GM19468 (cell line): ENCODE results near the gene PYGB.
A peak's percentile ranks its signal among the peaks of the same experiment; 100 is the strongest.
"Not testable (repeated sequence)": the region's sequence is repeated elsewhere in the genome, so short reads cannot be mapped to it uniquely, and the experiment has no call there.

Experiments
- ATAC-seq: cut with Tn5 transposase; IDR thresholded peaks from one replicate; pipeline ENCODE4 v1.9.1; 2021; ENCODE audit warnings: mild to moderate bottlenecking, moderate library complexity, moderate number of reproducible peaks; ENCODE audit not compliant: unreplicated experiment; ENCODE audit errors: extremely low read depth

PYGB gene

DNA sequence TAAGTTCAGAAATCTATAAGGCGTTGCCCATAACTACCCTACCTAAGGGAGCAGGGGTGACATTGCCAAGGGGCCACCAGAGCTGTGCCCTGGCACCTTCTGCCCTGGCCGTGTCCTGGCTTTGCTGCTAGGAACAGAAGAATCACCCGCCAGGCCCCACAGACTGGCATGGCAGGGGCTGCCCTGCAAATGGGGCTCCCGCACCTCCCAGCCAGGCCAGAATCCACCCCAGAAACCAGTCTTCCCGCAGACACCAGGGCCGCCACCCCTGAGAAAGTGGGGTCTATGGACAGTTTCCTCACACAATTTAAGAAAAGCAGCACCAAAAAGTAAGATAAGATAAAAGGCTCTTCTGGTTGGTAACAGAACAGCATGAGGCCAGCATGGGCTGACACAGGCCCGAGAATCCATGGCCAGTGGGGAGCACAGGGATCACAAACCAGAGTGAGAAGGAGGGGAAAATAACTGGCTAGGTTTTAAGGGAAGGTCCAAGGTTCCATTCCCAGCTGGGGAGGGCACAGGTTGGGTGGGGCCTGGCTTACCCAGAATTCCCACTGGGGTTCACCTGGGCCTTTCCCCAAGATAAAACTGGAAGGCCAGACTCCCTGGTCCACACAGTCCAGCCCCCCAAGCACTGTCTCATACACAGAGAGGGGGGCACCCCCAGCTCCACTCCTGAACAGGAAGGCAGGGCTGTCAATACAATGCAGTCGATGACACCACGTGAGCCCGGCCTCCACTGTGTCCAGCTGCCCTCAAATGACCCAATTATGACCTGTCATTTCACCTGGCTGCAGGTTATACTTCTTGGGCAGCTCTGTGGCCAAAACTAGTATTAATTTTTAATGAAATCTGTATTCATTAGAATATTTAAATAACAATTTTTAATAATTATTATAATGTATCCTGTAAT, 59.4 kb downstream of the PYGB start:
- no peak for ATAC-seq

DNA sequence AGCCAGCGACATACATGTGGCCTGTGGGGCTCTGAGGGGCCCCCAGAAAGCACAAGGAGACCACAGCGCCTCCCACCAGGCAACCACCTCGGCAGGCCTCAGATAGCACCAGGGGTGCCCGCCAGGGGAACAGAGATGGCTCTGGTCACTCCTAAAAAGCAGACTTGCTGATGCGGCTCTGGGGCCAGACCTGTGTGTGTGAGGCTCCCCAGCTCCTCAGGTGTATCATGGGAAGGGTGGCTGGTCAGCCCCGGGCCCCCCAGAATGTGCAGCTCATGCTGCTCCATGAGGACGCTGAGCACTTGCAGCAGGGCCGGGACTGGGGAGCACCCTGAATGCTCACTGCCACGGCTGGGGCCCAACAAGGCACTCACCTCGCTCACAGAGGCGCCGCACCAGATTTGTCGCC, 60.2 kb downstream of the PYGB start:
- no peak for ATAC-seq

GRCh38 chr20:25308671-25309394, 60.9 kb downstream of the PYGB start:
- ATAC-seq: no peak

- ATAC-seq: no peak
Observed at GRCh38 chr20:25309395-25310267, 61.7 kb downstream of the PYGB start.

- ATAC-seq: peak; percentile 55
Observed at GRCh38 chr20:25310268-25310920, 62.5 kb downstream of the PYGB start.

GRCh38 chr20:25310921-25311728, 63.2 kb downstream of the PYGB start:
- ATAC-seq: no peak

- not testable (repeated sequence) for ATAC-seq
Observed at GRCh38 chr20:25312716-25313115, 64.8 kb downstream of the PYGB start.

DNA sequence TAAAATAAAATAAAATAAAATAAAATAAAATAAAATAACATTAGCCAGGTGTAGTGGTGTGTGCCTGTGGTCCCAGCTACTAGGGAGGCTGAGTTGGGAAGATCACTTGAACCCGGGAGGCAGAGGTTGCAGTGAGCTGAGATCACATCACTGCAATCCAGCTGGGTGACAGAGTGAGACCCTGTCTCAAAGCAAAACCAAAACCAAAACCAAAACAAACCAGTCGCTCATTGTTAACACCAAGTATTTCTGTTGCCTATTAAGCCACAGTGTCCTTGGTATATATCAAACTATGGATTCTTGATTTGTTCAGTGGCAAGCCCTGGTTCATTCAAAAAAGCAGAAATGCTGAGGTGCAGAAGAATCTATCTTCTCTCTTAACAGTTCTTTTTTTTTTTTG, 65.7 kb downstream of the PYGB start:
- no peak for ATAC-seq

DNA sequence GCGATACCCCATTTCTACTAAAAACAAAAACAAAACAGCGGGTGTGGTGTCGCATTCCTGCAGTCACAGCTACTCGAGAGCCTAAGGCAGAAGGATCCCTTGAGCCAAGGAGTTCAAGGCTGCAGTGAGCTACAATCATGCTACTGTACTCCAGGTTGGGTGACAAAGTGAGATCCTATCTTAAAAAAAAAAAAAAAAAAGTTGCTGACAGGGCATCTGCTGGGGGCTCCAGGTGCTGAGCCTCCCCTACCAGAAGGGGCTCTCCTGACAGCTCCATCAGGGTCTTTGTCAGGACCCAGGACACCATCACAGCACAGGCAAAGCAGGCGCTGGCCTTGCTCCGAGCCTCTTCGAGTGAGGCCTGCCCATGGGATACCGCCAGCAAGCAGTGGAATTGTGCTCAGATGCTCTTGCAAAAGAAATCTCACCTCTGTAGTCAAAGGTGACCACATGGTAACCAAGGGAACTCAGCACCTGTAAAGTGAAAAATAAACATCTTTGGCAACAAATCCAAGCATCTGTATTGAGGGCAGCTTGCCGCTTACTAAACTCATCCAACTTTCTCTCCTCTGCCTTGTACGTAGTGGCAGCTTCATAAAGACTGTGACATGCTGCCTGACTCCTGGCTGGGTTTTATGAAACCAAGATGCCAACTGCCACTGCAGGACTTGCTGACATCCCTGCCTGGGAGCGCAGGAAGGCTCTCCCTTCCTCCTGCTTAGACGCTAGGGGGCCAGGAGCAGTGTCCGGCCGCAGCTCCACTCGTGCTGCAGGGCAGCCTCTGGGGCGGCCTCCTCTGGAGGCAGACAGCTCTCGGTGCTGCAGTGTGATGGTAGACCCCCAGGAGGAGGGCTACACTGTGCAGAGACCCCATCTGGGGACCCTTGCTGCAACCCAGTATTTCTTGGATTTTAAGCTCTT, 66.9 kb downstream of the PYGB start:
- no peak for ATAC-seq

DNA sequence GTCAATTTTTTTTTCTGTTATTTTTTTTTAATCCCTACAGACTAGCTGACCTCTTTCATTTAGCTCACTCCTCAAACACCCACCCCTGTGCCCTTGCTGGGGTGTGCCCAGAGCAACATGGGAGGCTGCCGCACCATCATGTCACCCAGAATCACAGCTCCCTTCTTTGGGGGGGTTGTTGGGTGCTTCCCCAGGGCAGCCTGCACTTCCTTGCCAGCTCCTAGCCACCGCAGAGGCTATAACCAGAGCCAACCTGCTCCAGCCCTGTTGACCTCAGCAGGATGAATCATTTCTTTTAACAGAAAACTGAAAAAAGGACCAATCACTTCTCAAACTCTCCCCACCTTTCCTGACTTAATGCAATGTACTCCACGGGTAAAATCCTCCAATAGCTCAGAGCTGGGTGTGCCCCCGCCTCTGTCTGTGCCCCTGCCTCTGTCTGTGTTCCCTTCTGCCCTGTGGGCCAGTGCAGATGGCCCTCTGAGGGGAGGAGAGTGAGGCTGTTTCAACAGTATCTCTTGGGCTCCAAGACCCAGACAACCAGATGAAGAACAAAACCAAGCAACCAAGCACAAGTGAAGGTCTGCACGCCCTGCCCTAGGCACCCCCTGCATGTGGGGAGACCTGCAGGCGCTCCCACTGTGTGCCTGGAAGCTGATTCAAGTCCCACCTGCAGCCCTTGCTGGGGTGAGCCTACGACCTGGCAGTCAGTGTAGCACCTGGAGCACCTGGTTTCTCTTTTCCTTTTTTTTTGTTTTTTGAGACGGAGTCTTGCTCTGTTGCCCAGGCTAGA, 67.7 kb downstream of the PYGB start:
- no peak for ATAC-seq

DNA sequence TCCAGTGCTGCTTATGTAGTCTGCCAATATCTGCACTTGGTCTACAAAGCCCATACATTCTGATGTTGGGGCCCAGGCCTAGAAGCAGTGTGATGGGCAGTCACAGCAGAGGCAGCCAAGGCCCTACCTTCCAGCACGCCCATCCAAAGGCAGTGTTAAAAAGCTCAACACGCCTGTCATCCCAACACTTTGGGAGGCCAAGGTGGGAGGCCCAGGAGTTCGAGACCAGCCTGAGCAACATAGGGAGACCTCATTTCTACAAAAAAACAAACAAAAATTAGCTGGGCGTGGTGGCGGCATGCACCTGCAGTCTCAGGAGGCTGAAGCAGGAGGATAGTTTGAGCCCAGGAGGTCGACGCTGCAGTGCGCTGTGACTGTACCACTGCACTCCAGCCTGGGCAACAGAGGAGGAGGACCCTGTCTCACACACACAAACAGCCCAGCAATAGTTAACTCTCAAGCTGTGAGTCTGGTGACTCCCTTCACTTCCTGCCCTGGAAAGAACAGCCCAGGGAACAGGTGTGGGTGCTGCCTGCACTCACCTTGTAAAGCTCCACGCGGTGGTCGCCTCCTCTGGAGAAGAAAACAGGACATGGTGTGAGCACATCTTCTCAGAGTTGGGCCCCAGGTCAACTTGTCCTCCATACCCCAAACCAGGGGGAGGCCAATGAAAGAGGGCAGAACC, 68.8 kb downstream of the PYGB start:
- ATAC-seq: no peak

DNA sequence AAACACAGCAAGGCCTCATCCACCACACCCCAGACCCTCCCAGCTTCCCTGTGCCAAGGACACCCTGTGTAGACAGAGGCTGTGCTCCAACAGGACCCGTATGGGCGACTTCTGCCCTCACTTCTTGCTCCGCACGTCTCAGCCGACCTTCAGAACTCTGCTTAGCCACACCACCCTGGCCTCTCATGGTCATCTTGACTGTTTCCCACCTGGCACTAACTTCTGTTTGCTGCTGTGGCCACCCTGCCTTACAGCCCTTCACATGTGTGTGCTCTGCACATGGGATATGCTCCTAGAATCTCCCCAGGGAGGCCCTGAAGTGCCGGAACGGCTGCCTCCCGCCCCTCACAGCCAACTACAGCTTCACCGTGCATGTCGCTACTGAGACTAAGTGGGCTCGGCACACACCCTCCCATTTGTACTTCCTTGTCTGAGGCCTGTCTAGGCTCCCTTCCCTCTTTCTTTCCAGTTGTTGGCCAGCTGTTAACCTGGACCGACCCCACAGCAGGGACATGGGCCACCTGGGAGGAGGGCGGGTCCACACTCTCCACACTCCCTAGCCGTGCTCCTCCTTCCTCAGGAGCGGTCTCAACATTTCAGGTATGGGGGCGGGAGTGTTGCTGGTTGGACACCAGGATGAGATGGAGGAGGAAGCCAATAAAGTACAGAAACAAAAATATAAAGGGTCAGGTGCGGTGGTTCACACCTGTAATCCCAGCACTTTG, 69.6 kb downstream of the PYGB start:
- no peak for ATAC-seq

- peak; percentile 94 for ATAC-seq
Observed at GRCh38 chr20:25318471-25319240, 70.8 kb downstream of the PYGB start.

- ATAC-seq: no peak
Observed at GRCh38 chr20:25319241-25320034, 71.6 kb downstream of the PYGB start.
